Activated T-cell treated with anti-CD3 and anti-CD28 coated beads for 1 hour (primary cell): ENCODE measurements around the gene JMJD1C.

Source experiments
- DNase-seq: peaks from one replicate; pipeline ENCODE4 v3.0.0-alpha.2; 2020; ENCODE audit warnings: low read depth

The JMJD1C gene

GRCh38 chr10:63437116-63437949, 28.4 kb downstream of the JMJD1C start:
- no peak for DNase-seq

GRCh38 chr10:63436225-63436624, 29.6 kb downstream of the JMJD1C start:
- DNase-seq, result no peak

DNA sequence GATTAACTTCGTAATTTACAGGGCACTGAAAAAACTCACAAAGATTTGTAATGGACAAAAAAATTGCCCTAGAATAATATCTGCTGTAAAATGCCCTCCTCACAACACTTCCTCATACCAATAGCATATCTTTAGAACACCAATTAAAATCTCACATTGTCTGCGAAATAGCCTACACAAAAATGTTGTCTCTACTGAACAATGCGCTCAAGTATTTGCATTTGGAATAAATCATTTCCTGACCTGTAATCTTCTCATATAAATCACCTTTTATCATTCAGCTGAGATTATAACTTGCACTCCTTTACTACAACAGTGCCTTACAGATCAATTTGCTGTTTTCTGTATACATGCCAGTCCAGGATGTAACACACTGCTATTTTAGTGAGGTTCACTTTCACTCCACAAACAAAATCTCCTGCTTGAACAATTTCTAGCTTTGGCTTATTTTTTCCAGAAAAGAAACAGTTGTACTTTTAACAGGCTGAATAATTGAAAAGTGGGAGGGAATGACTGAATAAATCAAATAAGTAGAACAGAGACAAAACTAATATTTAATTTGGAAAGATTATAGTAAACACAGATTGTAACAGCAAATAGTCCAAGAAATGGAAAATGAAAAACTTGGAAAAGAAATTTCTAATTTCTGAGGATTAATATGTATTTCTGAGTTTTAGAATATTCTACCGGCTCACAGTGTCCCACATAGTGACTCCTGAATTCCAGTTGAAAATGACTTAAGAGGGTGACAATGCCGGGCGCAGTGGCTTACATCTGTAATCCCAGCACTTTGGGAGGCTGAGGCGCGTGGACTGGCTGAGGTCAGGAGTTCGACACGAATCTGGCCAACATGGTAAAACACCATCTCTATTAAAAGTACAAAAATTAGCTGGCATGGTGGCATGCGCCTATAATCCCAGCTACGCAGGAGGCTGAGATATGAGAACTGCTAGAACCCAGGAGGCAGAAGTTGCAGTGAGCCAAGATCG, 30.6 kb downstream of the JMJD1C start:
- DNase-seq, result no peak

GRCh38 chr10:63431962-63432797, 33.6 kb downstream of the JMJD1C start:
- no peak for DNase-seq

DNA sequence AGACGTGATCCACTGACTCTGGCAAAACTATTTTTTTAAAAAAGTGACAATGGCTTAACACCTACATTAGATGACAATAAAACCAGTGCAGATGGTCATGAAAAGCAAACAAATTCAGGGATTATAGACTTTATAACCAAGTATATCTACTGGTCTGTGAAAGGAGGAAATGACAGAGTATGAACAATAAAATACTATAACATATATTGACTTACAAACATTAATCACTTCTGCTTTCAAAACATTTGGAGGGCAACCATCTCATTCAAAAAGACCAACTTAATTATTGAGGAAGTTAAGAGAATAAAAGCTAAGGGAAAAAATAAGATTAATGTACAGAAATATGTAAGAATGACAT, 34.8 kb downstream of the JMJD1C start:
- DNase-seq, result no peak

GRCh38 chr10:63430091-63430998, 35.4 kb downstream of the JMJD1C start:
- DNase-seq, result no peak

- DNase-seq, result no peak
These were observed 36.5 kb downstream of the JMJD1C start for GRCh38 chr10:63429281-63429680.

DNA sequence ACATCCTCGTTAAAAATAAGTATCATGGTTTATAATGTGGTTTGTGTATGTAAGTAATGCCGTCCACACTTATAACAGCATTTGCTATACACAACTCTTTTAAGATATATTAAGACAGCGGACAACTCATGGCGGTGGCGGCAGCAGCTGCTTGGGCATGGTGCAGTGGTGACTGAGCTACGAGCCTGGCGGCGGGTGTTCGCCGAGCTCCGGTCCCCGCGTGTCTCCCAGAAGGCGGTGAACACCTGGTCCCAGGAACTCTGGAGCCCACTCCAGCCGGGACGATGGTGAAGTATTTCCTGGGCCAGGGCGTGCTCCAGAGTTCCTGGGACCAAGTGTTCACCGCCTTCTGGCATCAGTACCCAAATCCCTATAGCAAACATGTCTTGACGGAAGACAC, 38.8 kb downstream of the JMJD1C start:
- DNase-seq, result no peak

- DNase-seq, result no peak
These were observed 40.3 kb downstream of the JMJD1C start for GRCh38 chr10:63425512-63425911.

- DNase-seq, result no peak
These were observed 41.2 kb downstream of the JMJD1C start for GRCh38 chr10:63424576-63424975.

GRCh38 chr10:63423494-63423893, 42.3 kb downstream of the JMJD1C start:
- DNase-seq, result no peak

GRCh38 chr10:63421591-63421990, 44.2 kb downstream of the JMJD1C start:
- DNase-seq, result no peak

DNA sequence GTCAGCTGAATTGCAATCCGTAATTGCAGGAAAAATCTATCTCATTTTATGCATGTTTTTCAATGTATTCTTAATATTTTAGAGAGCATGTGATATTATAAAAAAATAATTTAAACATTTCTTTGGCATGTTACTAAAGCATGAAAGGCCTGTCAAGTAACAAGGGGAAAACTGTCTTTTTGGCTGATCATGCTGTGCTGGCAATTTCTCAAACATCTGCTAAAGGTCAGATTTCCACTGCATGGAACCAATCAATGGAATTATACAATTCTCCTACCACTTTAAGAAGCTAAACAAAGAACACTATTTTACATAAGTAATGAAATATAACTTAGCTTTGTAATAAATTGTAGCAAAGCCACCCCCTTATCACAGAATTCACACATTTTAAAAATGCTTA, 49.4 kb downstream of the JMJD1C start:
- no peak for DNase-seq

- no peak for DNase-seq
These were observed 50.0 kb downstream of the JMJD1C start for GRCh38 chr10:63415640-63416244.

DNA sequence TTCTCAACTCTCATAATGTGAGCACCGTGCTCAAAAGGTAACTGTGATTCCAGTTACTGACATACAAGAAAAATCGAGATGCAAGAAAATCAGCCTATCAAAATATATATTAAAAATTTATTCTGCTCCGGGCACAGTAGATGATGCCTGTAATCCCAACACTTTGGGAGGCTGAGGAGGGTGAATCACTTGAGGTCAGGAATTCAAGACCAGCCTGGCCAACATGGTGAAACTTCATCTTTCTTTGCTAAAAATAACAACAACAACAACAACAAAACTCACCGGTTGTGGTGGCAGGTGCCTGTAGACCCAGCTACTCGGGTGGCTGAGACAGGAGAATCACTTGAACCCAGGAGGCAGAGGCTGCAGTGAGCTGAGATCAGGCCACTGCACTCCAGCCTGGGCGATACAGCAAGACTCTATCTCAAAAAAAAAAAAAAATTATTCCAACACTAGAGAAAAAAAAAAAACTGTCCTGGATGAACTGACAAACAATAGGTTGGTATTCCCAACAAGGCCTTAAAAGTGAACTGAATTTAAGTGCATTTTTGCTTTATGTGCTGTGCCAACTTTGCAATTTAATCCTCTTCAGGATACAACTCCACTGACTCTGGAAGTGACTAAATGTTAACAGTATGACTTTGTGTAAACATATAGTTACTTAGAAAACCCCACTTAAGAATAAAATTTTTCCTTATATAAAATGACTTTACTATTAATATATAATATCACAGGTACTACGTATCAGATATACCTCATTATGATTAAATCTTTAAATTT, 51.1 kb downstream of the JMJD1C start:
- no peak for DNase-seq

DNA sequence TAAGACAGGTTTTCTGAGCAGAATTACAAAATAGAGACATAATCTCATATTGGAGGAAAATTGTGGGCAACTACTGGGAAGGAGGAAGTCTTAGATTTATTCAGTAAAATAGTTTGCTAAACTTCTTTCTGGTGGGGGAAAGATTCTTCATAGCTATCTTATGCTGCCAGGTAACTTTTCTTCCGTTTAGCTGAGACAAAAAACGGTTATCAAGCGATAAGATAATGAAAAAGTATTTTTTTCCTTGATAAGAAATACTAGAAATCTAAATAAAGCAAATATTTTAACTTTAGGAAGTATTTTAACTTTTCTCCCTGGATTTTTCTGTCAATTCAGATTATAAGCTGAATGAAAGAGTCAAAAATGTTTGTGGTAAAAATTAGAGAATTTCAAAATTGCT, 52.3 kb downstream of the JMJD1C start:
- DNase-seq, result no peak

GRCh38 chr10:63412304-63412703, 53.5 kb downstream of the JMJD1C start:
- DNase-seq, result no peak

DNA sequence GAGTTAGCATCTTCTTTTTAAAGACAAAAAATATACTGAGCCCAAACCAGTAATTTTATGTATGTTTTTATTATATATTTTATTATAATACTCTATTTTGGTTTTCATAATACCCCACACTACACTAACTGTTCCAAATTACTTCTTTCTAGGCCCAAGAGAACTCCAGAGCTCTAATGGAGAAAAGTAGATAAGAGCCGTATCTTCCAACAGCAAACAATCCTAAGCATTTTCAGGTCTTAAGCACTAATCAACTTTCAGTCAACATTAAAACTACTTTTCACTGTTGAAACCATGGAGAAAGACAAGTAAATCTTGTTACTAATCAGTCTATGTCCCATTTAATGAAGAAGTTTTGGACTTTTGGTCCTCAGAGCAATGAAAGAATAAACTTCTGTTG, 55.1 kb downstream of the JMJD1C start:
- DNase-seq, result no peak

DNA sequence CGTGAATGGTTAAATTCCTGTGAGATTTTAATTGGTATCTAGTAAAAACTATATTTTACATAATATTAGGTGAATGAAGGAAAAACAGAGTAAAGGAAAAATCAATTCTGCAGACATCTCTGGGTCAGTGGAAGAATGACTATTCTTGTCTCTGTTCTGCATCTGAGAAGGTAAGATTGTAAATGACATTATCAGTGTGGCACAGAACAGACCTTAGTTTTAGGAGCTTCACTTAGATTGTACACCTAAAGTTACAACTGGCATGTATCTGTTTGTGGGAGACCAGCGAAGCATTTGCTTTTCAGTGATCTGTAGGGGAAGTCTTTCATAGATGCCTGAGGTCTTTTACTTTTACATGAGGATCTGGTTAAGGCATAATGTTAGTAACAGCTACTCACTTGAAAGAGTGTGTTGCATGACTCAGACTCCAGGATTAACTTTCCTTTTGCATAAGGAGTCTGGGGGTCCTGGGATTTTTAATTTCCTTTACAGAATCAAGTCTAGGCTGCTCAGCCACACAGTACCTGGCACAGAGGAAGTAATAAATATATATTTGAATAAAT, 56.2 kb downstream of the JMJD1C start:
- DNase-seq, result no peak
